H1 (cell line): ENCODE results near the gene SFMBT2. TPM values are rescaled to one million over a fixed set of nuclear protein-coding genes. Genes with fewer than 3 reads are reported as not detected.

Source experiments
- CTCF ChIA-PET: fragments of 300-600 bp; sonication (Branson Sonifier 250); formaldehyde crosslinking; loops from one replicate; lab custom pipeline; 2021; ENCODE audit not compliant: partially characterized antibody; lab: Charles Lee
- POLR2A ChIA-PET: fragments of 300-600 bp; sonication (Branson Sonifier 250); formaldehyde crosslinking; loops from one replicate; lab custom pipeline; 2021; ENCODE audit warnings: inconsistent platforms; ENCODE audit not compliant: partially characterized antibody; lab: Charles Lee
- DNase-seq, 2 experiments: peaks; one replicate each; pipeline versions ENCODE4 v3.0.0 to v3.0.0-alpha.2; 2010 to 2022; ENCODE audit warnings: low spot score in 2 of 2, low read depth in 1 of 2, mixed read lengths in 1 of 2
- FAIRE-seq: peaks from 2 replicates; lab custom pipeline; 2011; peaks lifted over from hg19 to GRCh38; lab: Jason Lieb, UNC
- H2AFZ ChIP-seq: 2 replicates; pipeline ENCODE4 v1.8.1; 2012; ENCODE audit warnings: low read length, inconsistent platforms
- H2AK5ac ChIP-seq: 2 replicates; pipeline ENCODE4 v1.6.1; 2013; ENCODE audit warnings: low read depth, low read length
- H2BK120ac ChIP-seq: replicated peaks from 2 replicates; pipeline ENCODE3; 2013; ENCODE audit warnings: low read depth, low read length, inconsistent platforms
- H2BK12ac ChIP-seq: 2 replicates; pipeline ENCODE4 v1.6.1; 2013; ENCODE audit warnings: low read depth, low read length
- H2BK15ac ChIP-seq: 2 replicates; pipeline ENCODE4 v1.6.1; 2013; ENCODE audit warnings: low read length
- H2BK20ac ChIP-seq: 2 replicates; pipeline ENCODE4 v1.6.1; 2013; ENCODE audit warnings: low read length
- H2BK5ac ChIP-seq: 2 replicates; pipeline ENCODE4 v1.6.1; 2013; ENCODE audit warnings: low read depth, low read length
- H3K14ac ChIP-seq: 2 replicates; pipeline ENCODE4 v1.6.1; 2013; ENCODE audit warnings: inconsistent platforms; ENCODE audit not compliant: insufficient read length
- H3K18ac ChIP-seq: 2 replicates; pipeline ENCODE4 v1.6.1; 2013; ENCODE audit warnings: low read length; ENCODE audit errors: extremely low read depth
- H3K23ac ChIP-seq: 2 replicates; pipeline ENCODE4 v1.6.1; 2013; ENCODE audit warnings: inconsistent platforms; ENCODE audit not compliant: insufficient read length
- H3K23me2 ChIP-seq: 2 replicates; pipeline ENCODE4 v1.6.1; 2013; ENCODE audit warnings: low read depth, low read length
- H3K27ac ChIP-seq: 2 replicates; pipeline ENCODE4 v1.6.1; 2011; ENCODE audit warnings: low read depth, low read length, inconsistent platforms
- H3K27me3 ChIP-seq, 4 experiments: replicated peaks in 1 of 4; 1 replicate in 1 of 4; 2 replicates in 3 of 4; pipeline versions ENCODE4 v1.6.1 to v1.8.1; 2011 to 2013; ENCODE audit warnings: low read length in 3 of 4, mild to moderate bottlenecking in 3 of 4, inconsistent platforms in 2 of 4, mixed read lengths in 2 of 4, moderate library complexity in 1 of 4; ENCODE audit not compliant: control insufficient read depth in 3 of 4, insufficient read depth in 3 of 4; ENCODE audit errors: extremely low read depth in 1 of 4
- H3K36me3 ChIP-seq, 4 experiments: 2 replicates each; pipeline versions ENCODE4 v1.6.1 to v1.8.1; 2011 to 2013; ENCODE audit warnings: mild to moderate bottlenecking in 4 of 4, low read length in 3 of 4, moderate library complexity in 2 of 4, control low read depth in 1 of 4, inconsistent platforms in 1 of 4; ENCODE audit not compliant: insufficient read depth in 4 of 4, control insufficient read depth in 2 of 4
- H3K4ac ChIP-seq: replicated peaks from 2 replicates; pipeline ENCODE3; 2013; ENCODE audit warnings: low read length, low read depth, mixed read lengths, inconsistent platforms; ENCODE audit not compliant: insufficient read length
- H3K4me1 ChIP-seq, 4 experiments: replicated peaks in 1 of 4; 1 replicate in 1 of 4; 2 replicates in 3 of 4; pipeline versions ENCODE4 v1.6.1 to v1.8.1; 2011 to 2013; ENCODE audit warnings: low read length in 3 of 4, inconsistent platforms in 2 of 4, mixed read lengths in 1 of 4; ENCODE audit not compliant: insufficient read depth in 4 of 4, control insufficient read depth in 3 of 4
- H3K4me2 ChIP-seq, 2 experiments: 2 replicates each; pipeline versions ENCODE4 v1.6.1 to v1.8.1; 2011 to 2013; ENCODE audit warnings: low read depth in 2 of 2, low read length in 2 of 2, control low read depth in 1 of 2, inconsistent platforms in 1 of 2, mild to moderate bottlenecking in 1 of 2; ENCODE audit not compliant: insufficient read depth in 1 of 2
- H3K4me3 ChIP-seq, 4 experiments: fragments of 200-600, 300-600 bp in 1 of 4; sonication (generic), shearing (Covaris generic), sonication (Bioruptor Twin) in 1 of 4; 2 replicates each; pipeline versions ENCODE4 v1.5.1 to v1.8.1; 2011 to 2016; ENCODE audit warnings: low read length in 4 of 4, low read depth in 3 of 4, control low read depth in 2 of 4, inconsistent platforms in 2 of 4, mild to moderate bottlenecking in 2 of 4, mixed read lengths in 1 of 4, moderate library complexity in 1 of 4; ENCODE audit not compliant: insufficient read depth in 2 of 4; ENCODE audit errors: extremely low read depth in 1 of 4
- H3K56ac ChIP-seq: replicated peaks from 2 replicates; pipeline ENCODE3; 2013; ENCODE audit warnings: low read depth, mild to moderate bottlenecking, mixed read lengths, low read length, inconsistent platforms; ENCODE audit not compliant: insufficient read length
- H3K79me1 ChIP-seq: 2 replicates; pipeline ENCODE4 v1.6.1; 2013; ENCODE audit warnings: low read depth, low read length, control low read depth
- H3K79me2 ChIP-seq, 2 experiments: 2 replicates each; pipeline versions ENCODE4 v1.6.1 to v1.8.1; 2012 to 2013; ENCODE audit warnings: low read length in 2 of 2, mild to moderate bottlenecking in 2 of 2, inconsistent platforms in 1 of 2; ENCODE audit not compliant: insufficient read depth in 2 of 2, control insufficient read depth in 1 of 2
- H3K9ac ChIP-seq, 4 experiments: replicated peaks in 1 of 4; 1 replicate in 1 of 4; 2 replicates in 3 of 4; pipeline versions ENCODE4 v1.6.1 to v1.8.1; 2011 to 2013; ENCODE audit warnings: low read depth in 3 of 4, low read length in 3 of 4, control low read depth in 2 of 4, mild to moderate bottlenecking in 2 of 4, moderate library complexity in 2 of 4, inconsistent platforms in 1 of 4; ENCODE audit errors: extremely low read depth in 1 of 4
- H3K9me3 ChIP-seq, 2 experiments: 2 replicates each; pipeline versions ENCODE4 v1.6.1 to v1.8.1; 2012 to 2013; ENCODE audit warnings: mild to moderate bottlenecking in 2 of 2, moderate library complexity in 2 of 2, control low read depth in 1 of 2, inconsistent platforms in 1 of 2, low read depth in 1 of 2, low read length in 1 of 2, mixed read lengths in 1 of 2; ENCODE audit not compliant: insufficient read depth in 2 of 2
- H4K20me1 ChIP-seq, 2 experiments: replicated peaks in 1 of 2; 2 replicates each; pipeline versions ENCODE3 to v1.8.1; 2011 to 2013; ENCODE audit warnings: inconsistent platforms in 2 of 2, low read length in 2 of 2, mild to moderate bottlenecking in 1 of 2; ENCODE audit not compliant: insufficient read depth in 2 of 2, control insufficient read depth in 1 of 2
- H4K5ac ChIP-seq: 2 replicates; pipeline ENCODE4 v1.6.1; 2013; ENCODE audit warnings: low read length, low read depth, mixed read lengths, inconsistent platforms; ENCODE audit not compliant: insufficient read length
- H4K8ac ChIP-seq: 2 replicates; pipeline ENCODE4 v1.8.0; 2013; ENCODE audit warnings: mild to moderate bottlenecking, moderate library complexity, low read length, inconsistent platforms; ENCODE audit not compliant: insufficient read depth; ENCODE audit errors: extremely low read depth
- H4K91ac ChIP-seq: replicated peaks from 2 replicates; pipeline ENCODE3; 2013; ENCODE audit warnings: low read length, mixed read lengths, inconsistent platforms; ENCODE audit not compliant: insufficient read length
- CBX8 ChIP-seq: fragments of 300-800, 300-1000 bp; sonication (generic); IDR thresholded peaks from 2 replicates; pipeline ENCODE4 v1.7.1; 2016; ENCODE audit warnings: low read depth, low read length, borderline replicate concordance
- CEBPB ChIP-seq: IDR thresholded peaks from 2 replicates; pipeline ENCODE4 v1.6.1; 2012; ENCODE audit warnings: low read depth, low read length
- FOSL1 ChIP-seq: IDR thresholded peaks from 2 replicates; pipeline ENCODE4 v1.6.1; 2011; ENCODE audit warnings: mild to moderate bottlenecking, low read depth, low read length, moderate library complexity; ENCODE audit not compliant: insufficient read depth
- POLR2AphosphoS5 ChIP-seq: IDR thresholded peaks from 2 replicates; pipeline ENCODE4 v1.6.1; 2011; ENCODE audit warnings: low read depth, low read length
- POU5F1 ChIP-seq: IDR thresholded peaks from 2 replicates; pipeline ENCODE4 v1.6.1; 2011; ENCODE audit warnings: low read depth, mild to moderate bottlenecking, low read length, moderate library complexity
- TAF7 ChIP-seq: optimal IDR thresholded peaks from 2 replicates; pipeline ENCODE3; 2011; ENCODE audit warnings: low read depth, mild to moderate bottlenecking, inconsistent platforms, low read length, moderate library complexity, borderline replicate concordance
- WGBS, 2 experiments: shearing (Covaris generic) in 1 of 2; methylation state at CpG; one replicate each; pipeline versions ENCODE4 v1.1.6 to v1.1.7; 2013 to 2015; ENCODE audit warnings: low lambda C conversion rate in 2 of 2, mixed read lengths in 2 of 2, inconsistent platforms in 1 of 2, low coverage in 1 of 2, missing lambda C conversion rate in 1 of 2; ENCODE audit not compliant: insufficient replicate concordance in 2 of 2, insufficient coverage in 1 of 2, insufficient read length in 1 of 2; ENCODE audit errors: extremely low coverage in 1 of 2, missing lambda C conversion rate in 1 of 2; 5-methylcytosine and 5-hydroxymethylcytosine counted together
- polyA plus RNA-seq, 7 experiments: library from polyadenylated mRNA; depleted of rRNA in 3 of 7; stranded (reverse) in 5 of 7; unstranded in 2 of 7; fragments of >200 nt in 5 of 7; fragments of 200-250 nt in 2 of 7; gene quantifications; 1 replicate in 5 of 7; 2 replicates in 1 of 7; 4 replicates in 1 of 7; pipeline versions ENCODE4 v1.2.1 to v1.2.3, GENCODE V29; 2011 to 2013; ENCODE audit warnings: missing spikeins in 2 of 7, mixed read lengths in 2 of 7
- total RNA-seq: library from RNA; stranded (reverse); fragmentation: NEBNext Ultra II Directional; extraction: Animal tissue kit (Norgen Biotek cat#: 25700); gene quantifications from 2 replicates; pipeline ENCODE4 v1.2.1, GENCODE V29; 2021
- TF ChIP-seq, protein P1 (sequence below): IDR thresholded peaks from 2 replicates; pipeline ENCODE4 v1.6.1; 2012; ENCODE audit warnings: inconsistent platforms
- TF ChIP-seq, protein P2 (sequence below): IDR thresholded peaks from 2 replicates; pipeline ENCODE4 v1.6.1; 2011; ENCODE audit warnings: low read length, improper control_type of control experiment
- TF ChIP-seq, protein P3 (sequence below): IDR thresholded peaks from 2 replicates; pipeline ENCODE4 v1.6.1; 2012; ENCODE audit warnings: inconsistent platforms

The SFMBT2 gene
- total and polyA plus RNA-seq, 2 of the 8 experiments (the other 6 are each of a cell fraction or from before 2014, with no cell fraction given) = 2.9 to 11.0 TPM

- Histone ChIP-seq H3K4me3 (peak overlapping the region in 1 of 4 experiments; percentile 3; a peak in 2 of 8 replicates), H2BK20ac (peak overlapping the region; percentile 55; the same call in 1 of the 2 replicates), H4K8ac (no peak overlapping the region), H2AFZ (no peak overlapping the region), H3K27ac (no peak overlapping the region), H2BK15ac (no peak overlapping the region), H3K27me3 (no peaks in the 10 kb centered on the region; a peak in 1 of 7 replicates), H3K79me1 (no peaks in the 10 kb centered on the region), H3K36me3 (no peaks in the 10 kb centered on the region), H2BK5ac (no peak overlapping the region), H3K23ac (no peak overlapping the region), H3K4ac (no peak overlapping the region), H3K18ac (no peak overlapping the region), H4K5ac (peak overlapping the region; percentile 50), H3K4me2 (0 out of 4 replicates have a peak overlapping the region, but pooled peaks of 1 of the 2 experiments have one; percentile 8), H3K4me1 (peaks cover 0 to 19% (median 7%) of the 10 kb centered on the region in 4 experiments; a peak in 6 of 7 replicates), H2AK5ac (no peak overlapping the region), H3K14ac (no peak overlapping the region), H3K9me3 (no peaks in the 10 kb centered on the region), H4K20me1 (no peaks in the 10 kb centered on the region), H3K23me2 (no peaks in the 10 kb centered on the region), H4K91ac (no peak overlapping the region), H3K56ac (no peak overlapping the region), H3K9ac (no peak overlapping the region), H2BK12ac (no peak overlapping the region), H2BK120ac (no peak overlapping the region), H3K79me2 (no peaks in the 10 kb centered on the region)
- FAIRE-seq (peak; percentile 77), DNase-seq (no peak)
- TF ChIP-seq CEBPB = no peak
- no peak for TF ChIP-seq FOSL1
- TF ChIP-seq, protein P1, sequence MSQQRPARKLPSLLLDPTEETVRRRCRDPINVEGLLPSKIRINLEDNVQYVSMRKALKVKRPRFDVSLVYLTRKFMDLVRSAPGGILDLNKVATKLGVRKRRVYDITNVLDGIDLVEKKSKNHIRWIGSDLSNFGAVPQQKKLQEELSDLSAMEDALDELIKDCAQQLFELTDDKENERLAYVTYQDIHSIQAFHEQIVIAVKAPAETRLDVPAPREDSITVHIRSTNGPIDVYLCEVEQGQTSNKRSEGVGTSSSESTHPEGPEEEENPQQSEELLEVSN = peak; percentile 75
- TF ChIP-seq POLR2AphosphoS5 = no peak
- TF ChIP-seq CBX8 = no peak
- no peak for TF ChIP-seq TAF7
- TF ChIP-seq, protein P2, sequence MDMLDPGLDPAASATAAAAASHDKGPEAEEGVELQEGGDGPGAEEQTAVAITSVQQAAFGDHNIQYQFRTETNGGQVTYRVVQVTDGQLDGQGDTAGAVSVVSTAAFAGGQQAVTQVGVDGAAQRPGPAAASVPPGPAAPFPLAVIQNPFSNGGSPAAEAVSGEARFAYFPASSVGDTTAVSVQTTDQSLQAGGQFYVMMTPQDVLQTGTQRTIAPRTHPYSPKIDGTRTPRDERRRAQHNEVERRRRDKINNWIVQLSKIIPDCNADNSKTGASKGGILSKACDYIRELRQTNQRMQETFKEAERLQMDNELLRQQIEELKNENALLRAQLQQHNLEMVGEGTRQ = no peak
- TF ChIP-seq, protein P3, sequence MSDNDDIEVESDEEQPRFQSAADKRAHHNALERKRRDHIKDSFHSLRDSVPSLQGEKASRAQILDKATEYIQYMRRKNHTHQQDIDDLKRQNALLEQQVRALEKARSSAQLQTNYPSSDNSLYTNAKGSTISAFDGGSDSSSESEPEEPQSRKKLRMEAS = peak; percentile 84
- TF ChIP-seq POU5F1 = 0 out of 2 replicates have a peak, but pooled peaks have one; percentile 1
- 43 to 100% methylated on average over 1 to 19 of the region's 19 CpGs for WGBS, 2 experiments
- CTCF ChIA-PET = interaction anchor here (1.1 to 1.6 kb wide), 3 partner anchors 8 to 23 kb away, joined by 3 read pairs; no protein-coding TSS in a partner anchor
- POLR2A ChIA-PET = no interaction called here
Measured at GRCh38 chr10:7432884-7433726, 22.3 kb upstream of the SFMBT2 start.
